Hepatocyte (in vitro differentiated cells): ENCODE measurements around the gene GRK5.

Experiments
- CTCF ChIP-seq: fragments of 200-600 bp; sonication (generic); IDR thresholded peaks from 2 replicates; pipeline ENCODE4 v1.5.1; 2016; ENCODE audit warnings: antibody characterized with exemption, mild to moderate bottlenecking; ENCODE audit not compliant: poor library complexity
- EZH2 ChIP-seq: fragments of 200-600 bp; sonication (generic); IDR thresholded peaks from 2 replicates; pipeline ENCODE4 v1.6.1; 2016; ENCODE audit warnings: antibody characterized with exemption, mild to moderate bottlenecking, borderline replicate concordance
- EZH2phosphoT487 ChIP-seq: fragments of 200-600 bp; sonication (generic); IDR thresholded peaks from one replicate; pipeline ENCODE4 v1.6.1; 2018; ENCODE audit warnings: antibody characterized with exemption, mild to moderate bottlenecking, low read depth, moderate library complexity; ENCODE audit not compliant: unreplicated experiment, severe bottlenecking

DNA sequence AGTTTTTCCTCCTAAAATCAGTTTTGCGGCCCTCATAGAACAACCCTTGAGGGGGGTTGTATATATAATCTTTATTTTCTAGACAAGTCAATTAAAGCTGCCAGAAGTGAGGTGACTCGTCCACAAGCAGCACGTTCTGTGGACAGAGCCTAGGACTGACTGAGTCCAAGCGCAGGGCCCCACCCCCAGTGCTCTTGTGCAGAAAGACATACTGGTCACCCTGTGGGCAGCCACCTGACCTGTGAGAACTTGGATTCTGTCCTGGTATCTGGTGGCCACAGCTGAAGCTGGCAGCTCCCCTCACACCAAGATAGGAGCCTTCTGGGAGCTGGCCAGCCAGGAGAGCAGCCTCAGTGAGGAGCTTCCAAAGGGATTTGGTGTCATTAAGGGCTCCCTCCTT, 89.3 kb downstream of the GRK5 start:
- TF ChIP-seq CTCF (no peak), EZH2 (no peak), EZH2phosphoT487 (no peak)
